GOT3 (cell line): ENCODE results near the gene KIF3A.

ENCODE experiments used
- DNase-seq: peaks from one replicate; lab custom pipeline; 2025; ENCODE audit warnings: mixed read lengths; lab: John Stamatoyannopoulos, UW

Gene KIF3A

DNA sequence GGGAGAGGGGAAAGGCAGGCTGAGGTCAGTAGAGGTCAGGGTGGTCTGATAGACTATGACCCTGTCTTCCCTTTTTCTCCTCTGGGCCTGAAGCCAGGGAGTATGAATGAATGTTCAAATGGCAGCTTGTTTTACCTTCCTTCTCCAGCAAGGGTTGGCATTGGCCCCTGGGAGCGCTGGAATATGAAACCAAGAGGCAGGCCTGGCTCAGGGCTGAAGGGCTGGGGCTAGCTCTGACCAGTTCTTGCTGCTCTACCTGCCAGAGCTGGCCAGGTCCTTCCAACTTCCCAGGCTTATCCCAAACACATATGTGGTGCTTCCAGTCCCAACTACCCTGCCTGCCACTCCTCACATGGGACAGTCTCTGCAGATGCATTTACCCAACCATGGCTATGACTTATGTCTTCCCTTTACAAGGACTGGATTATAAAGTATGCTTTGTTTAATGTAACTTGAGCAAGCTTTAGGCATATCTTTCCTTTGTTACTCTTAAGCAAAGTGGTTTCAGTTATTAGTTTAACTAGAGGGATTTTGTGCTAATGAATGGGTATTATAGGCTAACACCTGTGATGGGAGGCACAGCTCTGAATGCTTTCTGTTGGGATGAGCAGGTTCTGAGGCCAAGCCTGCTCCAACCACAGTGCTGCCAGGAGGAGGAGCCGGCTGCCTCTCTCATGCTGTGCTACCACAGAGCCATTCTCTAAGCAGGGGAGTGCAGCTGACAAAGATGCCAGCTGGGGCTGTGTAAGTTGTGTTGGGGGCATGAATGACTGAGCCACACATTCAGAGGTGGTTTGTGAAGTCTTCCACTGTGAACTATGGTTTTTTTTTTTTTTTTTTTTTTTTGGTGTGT is 16.0 kb upstream of the KIF3A start:
- no peak for DNase-seq

GRCh38 chr5:132752581-132753125 is 15.3 kb upstream of the KIF3A start:
- no peak for DNase-seq

DNA sequence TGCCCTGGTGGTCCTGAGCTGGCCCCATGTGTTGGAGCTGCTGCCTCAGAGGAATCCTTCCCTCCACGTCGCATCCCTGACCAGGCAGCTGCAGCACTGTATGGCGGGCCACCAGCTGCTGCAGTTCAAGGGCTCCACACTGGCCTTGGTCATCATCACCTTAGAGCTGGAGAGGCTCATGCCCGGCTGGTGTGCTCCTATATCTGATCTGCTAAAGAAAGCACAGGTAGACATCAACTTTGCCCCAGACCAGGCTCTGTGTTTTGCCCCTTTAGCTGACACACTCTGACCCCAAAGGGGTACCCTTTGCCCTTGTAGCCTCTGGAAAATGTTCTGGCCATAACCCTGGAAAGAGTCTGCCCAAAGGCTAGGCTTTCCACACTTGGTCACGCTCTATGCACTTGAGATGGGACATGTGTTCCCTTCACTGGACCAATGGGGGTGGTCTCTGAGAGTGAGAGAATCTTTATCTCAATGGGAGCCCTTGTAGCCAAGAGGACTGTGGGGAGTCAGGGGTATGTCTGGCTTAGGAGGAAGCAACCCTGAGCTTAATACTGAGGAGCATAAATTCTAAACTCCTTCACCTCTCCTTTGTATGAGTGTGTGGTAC is 14.7 kb upstream of the KIF3A start:
- no peak for DNase-seq

DNA sequence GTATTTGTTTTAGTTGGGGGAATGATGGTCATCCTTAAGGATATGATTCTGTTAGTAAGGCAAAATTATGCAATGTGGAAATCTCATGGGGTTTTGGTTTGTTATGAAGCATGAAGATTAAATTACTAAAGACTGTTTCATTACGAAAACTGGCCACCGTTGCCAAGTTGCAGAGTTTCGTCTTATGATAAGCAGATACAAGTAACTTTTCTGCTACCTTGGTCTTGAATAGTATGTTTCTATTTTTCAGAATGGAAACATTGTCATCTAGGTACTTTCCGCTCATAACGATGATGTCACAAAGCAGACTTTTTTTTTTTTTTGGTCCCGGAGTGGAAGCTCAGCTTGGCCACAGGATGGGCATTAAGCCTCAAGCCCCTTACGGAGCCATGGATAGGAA is 14.1 kb upstream of the KIF3A start:
- DNase-seq: no peak

DNA sequence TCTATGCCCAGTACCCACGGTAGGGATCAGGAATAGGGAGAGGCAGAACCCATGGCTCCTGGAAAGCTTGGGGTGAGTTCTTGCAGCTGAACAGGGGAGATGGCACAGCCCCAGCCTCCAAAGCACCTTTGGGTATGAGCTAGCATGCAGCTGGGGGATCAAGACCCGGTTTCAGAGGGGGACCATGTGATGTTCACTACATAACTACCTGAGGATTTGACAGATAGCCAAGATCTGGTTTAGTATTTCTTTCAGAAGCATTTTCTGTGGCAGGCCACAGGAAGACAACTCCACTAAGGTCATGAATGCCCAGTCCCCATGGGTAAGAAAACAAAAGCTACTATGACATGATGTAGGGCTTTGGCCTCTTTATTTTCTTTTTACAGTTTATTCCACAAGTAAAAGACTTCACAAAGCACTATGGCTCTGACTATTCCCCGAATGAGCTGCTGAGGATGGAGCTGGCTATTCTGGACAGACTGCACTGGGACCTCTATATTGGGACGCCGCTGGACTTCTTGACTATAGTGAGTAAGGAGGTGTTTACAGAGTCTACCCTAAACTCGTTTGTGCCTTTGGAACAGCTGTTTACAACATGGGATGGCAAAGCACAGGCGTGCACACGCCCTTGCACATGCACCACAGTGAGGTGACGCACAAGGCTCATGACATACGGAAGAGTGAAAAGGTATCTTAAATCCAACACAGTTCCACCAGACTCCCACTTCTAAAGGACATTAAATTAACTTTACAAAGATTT is 13.3 kb upstream of the KIF3A start:
- no peak for DNase-seq

GRCh38 chr5:132749506-132749905 is 12.2 kb upstream of the KIF3A start:
- no peak for DNase-seq

DNA sequence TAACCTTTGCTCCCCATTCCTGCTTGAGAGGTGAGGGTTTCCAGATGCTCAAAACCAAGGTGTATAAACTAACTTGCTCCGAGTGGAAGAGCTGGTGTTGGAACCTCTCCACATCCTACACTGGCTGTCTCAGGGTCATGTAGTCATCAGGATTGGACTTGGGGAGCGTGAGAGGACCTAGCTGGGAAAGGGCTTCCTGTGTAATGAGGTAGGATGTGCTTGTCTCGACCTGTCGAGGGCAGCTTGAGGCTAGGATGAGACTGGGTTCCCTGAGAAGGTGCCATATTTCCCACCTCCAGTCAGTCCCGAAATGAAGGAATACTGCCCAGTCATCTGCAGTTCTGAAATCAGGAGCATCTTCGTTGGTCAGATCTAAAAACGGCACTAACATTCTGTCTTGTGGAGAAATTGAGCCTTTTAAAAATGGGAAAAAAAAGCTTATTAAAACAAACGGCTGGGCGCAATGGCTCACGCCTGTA is 11.2 kb upstream of the KIF3A start:
- no peak for DNase-seq

DNA sequence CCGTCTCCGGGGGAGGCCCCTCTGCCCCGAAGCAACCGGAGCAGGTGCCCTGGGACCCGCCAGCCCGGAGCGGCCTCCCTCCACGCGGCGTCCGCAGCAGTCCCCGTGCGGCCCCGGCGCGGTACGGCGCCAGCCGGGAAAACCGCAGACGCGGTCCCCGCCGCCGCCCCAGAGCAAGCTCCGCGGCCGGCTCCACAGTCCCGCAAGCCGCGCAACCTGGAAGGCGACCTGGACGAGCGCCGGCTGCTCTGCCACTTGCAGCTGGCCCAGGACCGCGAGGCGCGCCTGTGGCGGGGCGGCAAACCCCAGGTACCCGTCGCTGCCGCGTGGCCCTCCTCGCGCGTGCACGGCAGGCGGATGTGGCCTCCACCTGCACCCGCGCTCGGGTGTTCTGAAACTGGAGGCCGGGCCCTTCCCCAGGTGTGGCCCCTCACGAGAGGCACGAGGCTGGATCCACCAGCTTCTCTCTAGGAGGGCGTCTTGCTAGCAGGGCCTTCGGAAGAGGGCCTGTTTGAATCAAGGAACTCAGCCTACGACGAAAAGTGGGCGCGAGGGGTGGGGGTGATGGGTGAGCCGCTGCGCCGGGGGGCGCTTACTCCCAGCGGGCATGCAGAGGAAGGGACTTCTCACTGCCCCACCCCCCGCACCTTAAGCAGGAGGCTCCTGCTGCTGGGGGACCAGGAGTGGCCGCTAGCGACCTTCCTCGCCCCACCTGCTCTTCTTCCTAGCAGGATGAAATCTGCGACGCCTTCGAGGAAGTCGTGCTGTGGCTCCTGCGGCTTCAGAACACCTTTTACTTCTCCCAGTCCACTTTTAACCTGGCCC is 10.5 kb upstream of the KIF3A start:
- no peak for DNase-seq

- no peak for DNase-seq
These were observed 9.7 kb upstream of the KIF3A start, which contains the start of gene CCNI2 for GRCh38 chr5:132746954-132747615. CCNI2 (plus strand) TSS chr5:132747426; CDS start chr5:132747496, 70 bp downstream.

GRCh38 chr5:132746592-132746953 is 9.2 kb upstream of the KIF3A start:
- DNase-seq: no peak

DNA sequence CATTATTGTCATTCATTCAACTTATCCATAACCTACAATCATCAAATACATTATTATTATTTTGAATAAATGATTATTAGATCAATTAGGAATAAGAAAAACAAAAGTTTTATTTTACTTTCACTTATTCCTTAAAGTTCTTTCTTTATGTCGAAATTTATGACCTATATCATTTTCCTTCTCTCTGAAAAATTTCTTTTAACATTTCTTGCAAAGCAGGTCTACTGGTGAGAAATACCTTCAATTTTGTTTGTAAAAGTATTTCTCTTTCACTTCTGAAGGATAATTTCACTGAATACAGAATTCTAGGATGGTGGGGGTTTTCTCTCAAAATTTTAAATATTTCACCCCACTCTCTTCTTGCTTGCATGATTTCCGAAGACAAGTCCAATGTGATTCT is 7.3 kb upstream of the KIF3A start:
- DNase-seq: no peak

DNA sequence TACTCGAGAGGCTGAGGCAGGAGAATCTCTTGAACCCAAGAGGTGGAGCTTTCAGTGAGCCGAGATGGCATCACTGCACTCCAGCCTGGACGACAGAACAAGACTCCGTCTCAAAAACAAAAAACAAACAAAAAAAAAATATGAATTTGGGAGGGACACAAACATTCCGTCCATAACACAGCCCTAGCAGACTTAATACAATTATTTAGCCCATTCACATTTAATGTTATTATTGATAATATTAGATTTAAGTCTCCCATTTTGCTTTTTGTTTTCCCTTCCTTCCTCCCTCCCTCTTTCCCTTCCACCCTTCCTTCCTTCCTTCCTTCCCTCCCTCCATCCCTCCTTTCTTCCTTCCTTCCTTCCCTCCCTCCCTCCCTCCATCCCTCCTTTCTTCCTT is 5.3 kb upstream of the KIF3A start:
- no peak for DNase-seq

DNA sequence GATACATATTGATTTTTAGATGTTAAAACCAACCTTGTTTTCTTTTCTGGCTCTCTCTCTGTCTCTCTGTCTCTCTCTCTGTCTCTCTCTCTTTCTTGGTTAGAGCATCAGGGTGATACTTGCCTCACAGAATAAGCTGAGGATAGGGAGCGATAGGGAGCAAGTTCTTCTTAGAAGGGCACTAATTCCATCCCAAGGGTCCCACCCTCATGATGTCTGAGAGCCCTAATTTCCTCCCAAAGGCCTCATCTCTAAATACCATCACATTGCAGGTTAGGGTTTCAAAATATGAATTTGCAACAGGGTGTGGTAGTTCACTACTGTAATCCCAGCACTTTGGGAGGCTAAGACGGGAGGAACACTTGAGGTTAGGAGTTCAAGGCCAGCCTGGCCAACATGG is 4.8 kb upstream of the KIF3A start:
- DNase-seq: no peak

GRCh38 chr5:132739232-132739631 is 1.9 kb upstream of the KIF3A start:
- DNase-seq: no peak

GRCh38 chr5:132737982-132738681 is 786 bp upstream of the KIF3A start:
- no peak for DNase-seq

DNA sequence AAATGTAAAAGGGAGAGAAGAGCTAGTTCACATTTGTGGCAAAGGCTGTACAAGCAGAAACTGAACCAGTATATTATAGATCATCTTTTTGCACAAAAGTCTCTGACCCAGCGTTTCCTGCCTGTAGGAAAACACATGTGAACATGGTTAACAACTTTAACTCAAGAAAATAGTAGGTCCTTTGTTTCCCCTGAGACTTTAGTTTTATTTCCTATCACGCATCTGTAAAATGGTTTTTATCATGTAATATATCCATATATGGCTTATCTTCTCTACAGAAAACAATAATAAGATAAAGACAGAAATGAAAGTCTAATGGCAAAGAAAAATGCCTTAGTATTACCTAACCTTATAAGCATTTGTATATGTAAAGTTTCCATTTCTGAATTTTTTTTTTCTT is 2.7 kb downstream of the KIF3A start:
- no peak for DNase-seq

GRCh38 chr5:132733499-132734148 is 3.7 kb downstream of the KIF3A start:
- DNase-seq: no peak

DNA sequence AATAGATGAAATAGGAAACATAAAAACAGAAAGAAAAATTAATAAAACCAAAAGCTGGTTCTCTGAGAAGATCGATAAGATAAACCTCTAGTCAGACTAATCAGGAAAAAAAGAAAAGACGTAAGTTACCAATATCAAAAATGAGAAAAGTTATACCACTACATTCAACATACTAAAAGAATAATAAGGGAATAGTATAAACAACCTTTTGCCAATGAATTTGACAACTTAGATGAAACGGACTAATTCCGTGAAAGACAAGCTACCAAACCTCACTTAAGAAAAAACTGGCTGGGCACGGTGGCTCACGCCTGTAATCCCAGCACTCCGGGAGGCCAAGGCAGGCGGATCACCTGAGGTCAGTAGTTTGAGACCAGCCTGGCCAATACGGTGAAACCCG is 7.5 kb downstream of the KIF3A start:
- no peak for DNase-seq

- DNase-seq: no peak
These were observed 11.6 kb downstream of the KIF3A start for GRCh38 chr5:132725745-132726144.
